GM12891 (cell line): ENCODE results near the gene RPH3AL.

Experiments used
- POLR2AphosphoS5 ChIP-seq: IDR thresholded peaks from 2 replicates; pipeline ENCODE4 v1.6.1; 2011; ENCODE audit warnings: low read depth, low read length, control low read depth
- TAF1 ChIP-seq: IDR thresholded peaks from 2 replicates; pipeline ENCODE4 v1.6.1; 2011; ENCODE audit warnings: low read depth, low read length, control low read depth

DNA sequence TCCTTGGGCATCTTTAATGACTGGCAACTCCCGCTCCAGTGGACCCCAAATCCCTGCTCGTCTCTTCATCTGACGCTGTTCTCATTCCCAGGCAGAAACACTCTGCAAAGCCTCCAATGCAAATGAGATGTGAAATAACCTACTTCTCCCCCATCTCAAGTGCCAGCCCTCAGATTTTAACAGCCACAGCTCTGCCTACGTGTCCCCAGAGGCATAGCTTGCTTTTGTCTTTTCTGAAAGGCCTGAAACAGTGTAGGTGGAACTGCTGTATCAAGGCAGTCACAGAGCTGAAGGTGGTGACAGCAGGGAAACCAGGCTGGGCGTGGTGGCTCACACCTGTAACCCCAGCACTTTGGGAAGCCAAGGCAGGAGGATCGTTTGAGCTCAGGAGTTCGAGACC lies 14.7 kb downstream of the RPH3AL start:
- TF ChIP-seq POLR2AphosphoS5 = no peak
- no peak for TF ChIP-seq TAF1
